HUES48 (cell line): Measurements from ENCODE around the gene KCNIP1.
"Not testable (repeated sequence)": the region's sequence is repeated elsewhere in the genome, so short reads cannot be mapped to it uniquely, and the experiment has no call there.

Experiments
- H3K27ac ChIP-seq: one replicate; pipeline ENCODE4 v1.7.0; 2013; ENCODE audit warnings: low read depth, low read length, inconsistent platforms
- H3K27me3 ChIP-seq: 2 replicates; pipeline ENCODE4 v1.6.1; 2013; ENCODE audit warnings: mild to moderate bottlenecking, low read length; ENCODE audit not compliant: control insufficient read depth, insufficient read depth
- H3K36me3 ChIP-seq: 2 replicates; pipeline ENCODE4 v1.6.1; 2013; ENCODE audit warnings: low read length; ENCODE audit not compliant: control insufficient read depth, insufficient read depth
- H3K4me1 ChIP-seq: 2 replicates; pipeline ENCODE4 v1.6.1; 2013; ENCODE audit warnings: mild to moderate bottlenecking, low read length; ENCODE audit not compliant: control insufficient read depth, insufficient read depth
- H3K4me3 ChIP-seq: 2 replicates; pipeline ENCODE4 v1.5.1; 2013; ENCODE audit warnings: mild to moderate bottlenecking, low read depth, low read length
- H3K9ac ChIP-seq: 2 replicates; pipeline ENCODE4 v1.6.1; 2013; ENCODE audit warnings: mild to moderate bottlenecking, low read depth, low read length, moderate library complexity
- H3K9me3 ChIP-seq: 2 replicates; pipeline ENCODE4 v1.6.1; 2013; ENCODE audit warnings: low read length; ENCODE audit not compliant: control insufficient read depth, insufficient read depth

Gene KCNIP1

GRCh38 chr5:170747357-170747756 lies 243.5 kb downstream of the KCNIP1 start:
- no peaks in the 10 kb centered on the region; the same call in 1 of the 2 replicates for H3K27me3 ChIP-seq
- no peaks in the 10 kb centered on the region for H3K9me3 ChIP-seq
- H3K36me3 ChIP-seq, result no peaks in the 10 kb centered on the region
- H3K4me3 ChIP-seq, result no peak overlapping the region
- H3K9ac ChIP-seq, result no peak overlapping the region
- no peak overlapping the region for H3K27ac ChIP-seq
- peaks cover 22% of the 10 kb centered on the region for H3K4me1 ChIP-seq

GRCh38 chr5:170747851-170748250 lies 244.0 kb downstream of the KCNIP1 start:
- no peaks in the 10 kb centered on the region; the same call in 1 of the 2 replicates for H3K27me3 ChIP-seq
- no peak overlapping the region for H3K9ac ChIP-seq
- peaks cover 22% of the 10 kb centered on the region for H3K4me1 ChIP-seq
- no peaks in the 10 kb centered on the region for H3K9me3 ChIP-seq
- H3K27ac ChIP-seq, result no peak overlapping the region
- H3K4me3 ChIP-seq, result no peak overlapping the region
- H3K36me3 ChIP-seq, result no peaks in the 10 kb centered on the region

- Histone ChIP-seq H3K27ac (no peak overlapping the region), H3K4me1 (peaks cover 17% of the 10 kb centered on the region), H3K36me3 (no peaks in the 10 kb centered on the region), H3K9ac (no peak overlapping the region), H3K4me3 (no peak overlapping the region), H3K27me3 (no peaks in the 10 kb centered on the region; the same call in 1 of the 2 replicates), H3K9me3 (no peaks in the 10 kb centered on the region)
Observed at GRCh38 chr5:170748951-170749471, 245.2 kb downstream of the KCNIP1 start.

GRCh38 chr5:170749911-170750431 lies 246.2 kb downstream of the KCNIP1 start:
- H3K27me3 ChIP-seq, result no peaks in the 10 kb centered on the region; the same call in 1 of the 2 replicates
- H3K9ac ChIP-seq, result no peak overlapping the region
- no peaks in the 10 kb centered on the region for H3K36me3 ChIP-seq
- no peaks in the 10 kb centered on the region for H3K9me3 ChIP-seq
- peaks cover 15% of the 10 kb centered on the region for H3K4me1 ChIP-seq
- H3K27ac ChIP-seq, result no peak overlapping the region
- H3K4me3 ChIP-seq, result no peak overlapping the region

- Histone ChIP-seq H3K4me3 (no peak overlapping the region), H3K4me1 (peaks cover 6% of the 10 kb centered on the region), H3K27ac (no peak overlapping the region), H3K27me3 (no peaks in the 10 kb centered on the region), H3K9ac (no peak overlapping the region), H3K36me3 (no peaks in the 10 kb centered on the region), H3K9me3 (no peaks in the 10 kb centered on the region)
Observed at GRCh38 chr5:170750791-170751190, 247.0 kb downstream of the KCNIP1 start.

GRCh38 chr5:170751631-170752030 lies 247.8 kb downstream of the KCNIP1 start:
- Histone ChIP-seq H3K36me3 (no peaks in the 10 kb centered on the region), H3K4me1 (0 out of 2 replicates have a peak, but pooled peaks cover 4% of the 10 kb centered on the region), H3K4me3 (no peak overlapping the region), H3K27me3 (no peaks in the 10 kb centered on the region), H3K9me3 (no peaks in the 10 kb centered on the region), H3K9ac (no peak overlapping the region), H3K27ac (no peak overlapping the region)

- H3K27me3 ChIP-seq, result no peaks in the 10 kb centered on the region
- H3K4me1 ChIP-seq, result peaks cover 8% of the 10 kb centered on the region; the same call in 1 of the 2 replicates
- no peaks in the 10 kb centered on the region for H3K9me3 ChIP-seq
- no peak overlapping the region for H3K9ac ChIP-seq
- H3K36me3 ChIP-seq, result no peaks in the 10 kb centered on the region
- no peak overlapping the region for H3K4me3 ChIP-seq
- H3K27ac ChIP-seq, result no peak overlapping the region
Observed at GRCh38 chr5:170752257-170753215, 248.7 kb downstream of the KCNIP1 start.

- Histone ChIP-seq H3K9me3 (no peaks in the 10 kb centered on the region), H3K27ac (no peak overlapping the region)
Observed at GRCh38 chr5:170753311-170753710, 249.5 kb downstream of the KCNIP1 start.

GRCh38 chr5:170754508-170754907 lies 250.7 kb downstream of the KCNIP1 start:
- not testable (repeated sequence) for H3K4me3 ChIP-seq, H3K27me3 ChIP-seq, H3K9me3 ChIP-seq, H3K36me3 ChIP-seq, H3K27ac ChIP-seq, H3K9ac ChIP-seq, H3K4me1 ChIP-seq

More at GRCh38 chr5:170753311-170753710, 249.5 kb downstream of the KCNIP1 start:
- no peak overlapping the region for H3K4me3 ChIP-seq
- no peaks in the 10 kb centered on the region for H3K36me3 ChIP-seq
- H3K9ac ChIP-seq, result no peak overlapping the region
- H3K4me1 ChIP-seq, result peaks cover 9% of the 10 kb centered on the region; the same call in 1 of the 2 replicates
- H3K27me3 ChIP-seq, result no peaks in the 10 kb centered on the region

GRCh38 chr5:170755679-170756456 lies 252.0 kb downstream of the KCNIP1 start:
- no peak overlapping the region for H3K9ac ChIP-seq
- H3K27ac ChIP-seq, result no peak overlapping the region
- H3K9me3 ChIP-seq, result no peaks in the 10 kb centered on the region
- no peaks in the 10 kb centered on the region for H3K27me3 ChIP-seq
- no peak overlapping the region for H3K4me3 ChIP-seq
- H3K36me3 ChIP-seq, result no peaks in the 10 kb centered on the region
- peaks cover 9% of the 10 kb centered on the region for H3K4me1 ChIP-seq
